ES-I3 (cell line): ENCODE data around the gene GXYLT2.
A peak's percentile ranks its signal among the peaks of the same experiment; 100 is the strongest.

Experiments used
- H3K36me3 ChIP-seq: 2 replicates; pipeline ENCODE4 v1.6.1; 2013; ENCODE audit warnings: mild to moderate bottlenecking, low read length, control low read depth, moderate library complexity; ENCODE audit not compliant: insufficient read depth
- H3K4me1 ChIP-seq: 2 replicates; pipeline ENCODE4 v1.6.1; 2013; ENCODE audit warnings: mild to moderate bottlenecking, control low read depth, low read length; ENCODE audit not compliant: insufficient read depth
- H3K9ac ChIP-seq: 2 replicates; pipeline ENCODE4 v1.6.1; 2013; ENCODE audit warnings: low read depth, mild to moderate bottlenecking, low read length, moderate library complexity
- H3K9me3 ChIP-seq: 2 replicates; pipeline ENCODE4 v1.6.1; 2013; ENCODE audit warnings: mild to moderate bottlenecking, low read length, moderate library complexity; ENCODE audit not compliant: control insufficient read depth, insufficient read depth

Gene GXYLT2

GRCh38 chr3:72888546-72889309 is 882 bp downstream of the GXYLT2 start:
- no peaks in the 10 kb centered on the region for H3K36me3 ChIP-seq
- H3K9me3 ChIP-seq = no peaks in the 10 kb centered on the region
- H3K9ac ChIP-seq = peak overlapping the region; percentile 53; the same call in 1 of the 2 replicates
- 0 out of 2 replicates have a peak, but pooled peaks cover 5% of the 10 kb centered on the region for H3K4me1 ChIP-seq

DNA sequence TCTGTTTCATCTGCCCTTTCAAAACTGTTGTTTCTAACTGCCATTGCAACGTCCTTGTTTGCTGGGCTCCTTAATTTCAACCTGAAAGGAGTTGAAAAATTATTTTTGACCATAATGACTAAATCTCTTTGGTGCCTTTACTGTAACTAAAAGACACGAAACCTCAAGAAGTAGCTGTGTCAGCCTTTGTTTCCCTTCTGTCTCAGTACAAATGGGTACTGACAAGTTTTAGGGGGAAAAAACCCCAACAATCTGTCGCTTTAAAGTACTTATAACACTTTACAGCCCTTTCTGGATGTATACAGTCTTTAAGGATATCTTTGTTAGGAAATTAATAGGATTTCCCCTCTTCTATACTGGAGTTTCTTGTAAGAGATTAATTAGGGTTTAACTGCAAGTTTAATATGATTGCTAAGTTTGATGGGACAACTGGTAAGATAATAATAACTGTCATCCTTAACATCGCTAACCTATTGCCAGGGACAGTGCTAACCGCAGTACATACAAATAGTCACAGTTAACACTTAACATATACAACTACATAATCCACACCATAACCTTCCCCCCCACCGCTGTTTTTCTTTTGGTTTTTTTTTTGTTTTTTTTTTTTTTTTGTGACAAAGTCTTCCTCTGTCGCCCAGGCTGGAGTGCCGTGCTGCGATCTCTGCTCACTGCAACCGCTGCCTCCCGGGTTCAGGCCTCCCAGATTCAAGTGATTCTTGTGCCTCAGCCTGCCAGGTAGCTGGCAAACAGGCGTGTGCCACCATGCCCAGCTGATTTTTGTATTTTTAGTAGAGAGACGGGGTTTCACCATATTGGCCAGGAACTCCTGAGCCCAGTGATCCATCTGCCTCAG is 1.7 kb downstream of the GXYLT2 start:
- peak overlapping the region; percentile 53; the same call in 1 of the 2 replicates for H3K9ac ChIP-seq
- H3K4me1 ChIP-seq = 0 out of 2 replicates have a peak, but pooled peaks cover 5% of the 10 kb centered on the region
- no peaks in the 10 kb centered on the region for H3K36me3 ChIP-seq
- H3K9me3 ChIP-seq = no peaks in the 10 kb centered on the region

DNA sequence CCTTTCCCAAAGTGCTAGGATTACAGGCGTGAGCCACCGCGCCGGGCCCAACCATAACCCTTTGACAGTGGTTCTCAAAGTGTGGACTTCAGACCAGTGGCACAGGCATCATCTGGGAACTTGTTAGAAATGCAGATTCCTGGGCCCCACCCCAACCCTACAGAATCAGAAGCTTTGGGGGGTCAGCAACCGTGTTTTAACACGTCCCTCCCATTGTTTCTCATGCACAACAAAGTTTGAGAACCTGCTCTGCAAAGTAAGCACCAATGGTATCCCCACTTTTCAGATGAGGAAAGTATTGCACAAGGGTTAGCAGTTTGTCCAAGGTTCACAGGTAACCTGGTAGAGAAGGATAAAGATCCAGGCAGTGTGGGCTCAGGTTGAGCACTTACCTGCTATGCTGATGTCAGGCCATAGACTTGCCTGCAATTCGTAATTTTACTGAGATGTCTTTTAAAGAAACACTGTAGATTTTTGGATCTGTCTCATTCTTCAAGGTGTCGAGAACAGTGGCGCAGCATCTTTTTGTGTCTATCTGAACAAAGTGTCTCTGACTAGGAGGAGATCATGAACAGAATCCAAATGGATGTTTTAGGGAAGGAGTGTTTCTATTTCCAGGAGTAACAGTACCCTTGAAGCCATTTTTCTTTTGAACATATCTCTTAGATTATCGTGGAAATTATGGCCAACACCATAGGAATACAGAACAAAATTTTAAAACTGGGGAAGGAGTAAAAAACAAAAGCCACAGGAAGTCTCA is 2.5 kb downstream of the GXYLT2 start:
- Histone ChIP-seq H3K4me1 (0 out of 2 replicates have a peak, but pooled peaks cover 5% of the 10 kb centered on the region), H3K9ac (no peak overlapping the region), H3K36me3 (no peaks in the 10 kb centered on the region), H3K9me3 (no peaks in the 10 kb centered on the region)

- no peak overlapping the region for H3K9ac ChIP-seq
- no peaks in the 10 kb centered on the region for H3K9me3 ChIP-seq
- no peaks in the 10 kb centered on the region for H3K36me3 ChIP-seq
- H3K4me1 ChIP-seq = 0 out of 2 replicates have a peak, but pooled peaks cover 5% of the 10 kb centered on the region
Observed at GRCh38 chr3:72891053-72891855, 3.4 kb downstream of the GXYLT2 start.

- Histone ChIP-seq H3K4me1 (no peaks in the 10 kb centered on the region), H3K9ac (no peak overlapping the region), H3K9me3 (no peaks in the 10 kb centered on the region), H3K36me3 (no peaks in the 10 kb centered on the region)
Observed at GRCh38 chr3:72892081-72892775, 4.4 kb downstream of the GXYLT2 start.

DNA sequence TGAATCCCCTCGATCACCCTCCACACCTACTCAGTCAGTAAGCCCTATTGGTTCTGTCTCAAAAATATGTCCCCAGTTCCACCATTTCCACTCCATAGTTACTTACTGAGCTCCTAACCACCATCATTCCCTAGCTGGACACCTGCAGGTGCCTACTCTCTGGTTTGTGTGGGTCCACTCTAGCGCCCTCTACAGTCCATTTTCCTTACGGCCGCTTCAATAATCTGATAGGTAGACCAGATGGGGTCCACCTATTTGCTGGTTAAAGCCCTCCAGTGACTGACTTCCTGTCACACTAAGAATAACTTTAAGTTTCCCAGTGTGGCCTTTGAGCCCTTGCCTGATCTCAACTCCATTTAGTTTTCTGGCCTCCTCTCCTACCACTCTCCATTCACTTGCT is 5.0 kb downstream of the GXYLT2 start:
- Histone ChIP-seq H3K9ac (no peak overlapping the region), H3K4me1 (no peaks in the 10 kb centered on the region), H3K36me3 (no peaks in the 10 kb centered on the region), H3K9me3 (no peaks in the 10 kb centered on the region)

DNA sequence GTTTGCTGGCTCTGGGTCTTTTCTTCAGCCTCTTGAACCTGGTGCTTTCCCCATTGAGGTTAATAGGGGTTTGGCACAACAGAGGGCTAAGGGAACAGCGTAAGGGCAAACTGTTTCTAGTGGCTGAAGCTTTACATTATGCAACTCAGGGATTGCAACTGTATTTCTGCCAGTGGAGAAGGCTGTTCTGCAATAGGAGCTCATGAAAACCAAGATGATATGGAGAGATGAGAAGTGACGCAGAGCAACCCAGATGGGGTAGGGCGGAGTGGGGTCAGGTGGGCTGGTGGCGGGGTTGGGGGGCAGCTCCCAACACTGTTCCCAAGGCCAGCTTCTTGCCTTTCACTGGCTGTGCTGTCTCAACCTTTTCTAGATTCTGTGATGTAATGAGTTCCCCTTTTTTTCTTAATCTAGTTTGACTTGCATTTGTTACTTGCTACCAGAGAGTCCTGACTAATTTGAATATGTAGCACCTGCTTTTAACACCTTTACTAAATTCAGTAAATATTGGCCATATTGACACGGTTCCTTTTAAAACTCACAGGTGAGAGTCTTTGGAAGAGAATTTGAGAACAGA is 7.2 kb downstream of the GXYLT2 start:
- H3K9me3 ChIP-seq = no peaks in the 10 kb centered on the region
- H3K9ac ChIP-seq = no peak overlapping the region
- no peaks in the 10 kb centered on the region for H3K4me1 ChIP-seq
- no peaks in the 10 kb centered on the region for H3K36me3 ChIP-seq

GRCh38 chr3:72896996-72897757 is 9.3 kb downstream of the GXYLT2 start:
- H3K9ac ChIP-seq = no peak overlapping the region
- H3K9me3 ChIP-seq = no peaks in the 10 kb centered on the region
- no peaks in the 10 kb centered on the region for H3K36me3 ChIP-seq
- H3K4me1 ChIP-seq = no peaks in the 10 kb centered on the region

GRCh38 chr3:72897758-72898007 is 9.8 kb downstream of the GXYLT2 start:
- Histone ChIP-seq H3K36me3 (no peaks in the 10 kb centered on the region), H3K9me3 (no peaks in the 10 kb centered on the region), H3K4me1 (no peaks in the 10 kb centered on the region), H3K9ac (no peak overlapping the region)

- no peaks in the 10 kb centered on the region for H3K9me3 ChIP-seq
- H3K36me3 ChIP-seq = no peaks in the 10 kb centered on the region
- no peak overlapping the region for H3K9ac ChIP-seq
- H3K4me1 ChIP-seq = no peaks in the 10 kb centered on the region
Observed at GRCh38 chr3:72899349-72899765, 11.5 kb downstream of the GXYLT2 start.

DNA sequence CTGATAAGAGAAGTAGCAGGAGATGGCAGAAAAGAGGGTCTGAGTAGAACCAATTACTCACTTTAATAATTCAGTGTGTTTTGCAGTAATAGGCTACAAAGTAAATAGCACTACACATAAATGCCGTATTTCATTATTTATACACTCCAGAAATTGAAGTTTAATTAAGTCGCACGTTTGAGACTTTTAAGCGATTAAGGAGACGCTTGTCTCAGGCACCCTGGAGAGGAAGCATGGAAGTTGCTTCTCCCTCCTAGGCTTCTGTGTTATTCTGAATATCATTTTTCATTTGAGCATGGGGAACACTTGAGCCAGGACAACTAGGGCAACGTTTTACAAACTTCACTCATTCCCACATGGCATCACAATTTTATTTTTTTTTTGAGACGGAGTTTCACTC is 12.2 kb downstream of the GXYLT2 start:
- H3K36me3 ChIP-seq = no peaks in the 10 kb centered on the region
- no peaks in the 10 kb centered on the region for H3K9me3 ChIP-seq
- no peaks in the 10 kb centered on the region for H3K4me1 ChIP-seq
- no peak overlapping the region for H3K9ac ChIP-seq

GRCh38 chr3:72901840-72902239 is 14.0 kb downstream of the GXYLT2 start:
- no peaks in the 10 kb centered on the region for H3K9me3 ChIP-seq
- no peaks in the 10 kb centered on the region for H3K4me1 ChIP-seq
- no peaks in the 10 kb centered on the region for H3K36me3 ChIP-seq
- no peak overlapping the region for H3K9ac ChIP-seq

DNA sequence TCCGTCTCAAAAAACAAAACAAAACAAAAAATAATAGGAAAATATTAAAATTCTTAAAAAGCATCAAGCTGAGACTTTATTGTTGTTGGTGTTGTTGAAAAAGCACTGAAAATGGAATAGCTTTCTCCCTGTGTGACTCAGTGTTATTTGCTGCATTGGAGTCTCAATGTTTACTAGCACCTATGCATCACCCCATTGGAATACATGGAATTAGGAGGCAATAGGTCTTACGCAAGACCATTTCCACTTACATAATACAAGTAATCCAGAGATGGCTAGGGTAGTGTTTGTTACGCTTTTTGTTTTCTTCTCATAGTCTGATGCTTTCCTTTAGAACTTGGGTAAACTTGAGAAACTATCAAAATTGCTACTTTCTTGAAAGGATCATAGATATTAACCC is 15.2 kb downstream of the GXYLT2 start:
- Histone ChIP-seq H3K4me1 (no peaks in the 10 kb centered on the region), H3K9ac (no peak overlapping the region), H3K9me3 (no peaks in the 10 kb centered on the region), H3K36me3 (no peaks in the 10 kb centered on the region)
